Fibroblast of skin of left biceps (primary cell): ENCODE data around the gene PIAS4.
"Not testable (repeated sequence)": the region's sequence is repeated elsewhere in the genome, so short reads cannot be mapped to it uniquely, and the experiment has no call there.

Experiments
- DNase-seq, 2 experiments: peaks; one replicate each; pipeline ENCODE4 v3.0.0-alpha.2; 2013; ENCODE audit warnings: low read depth in 2 of 2

Gene PIAS4

DNA sequence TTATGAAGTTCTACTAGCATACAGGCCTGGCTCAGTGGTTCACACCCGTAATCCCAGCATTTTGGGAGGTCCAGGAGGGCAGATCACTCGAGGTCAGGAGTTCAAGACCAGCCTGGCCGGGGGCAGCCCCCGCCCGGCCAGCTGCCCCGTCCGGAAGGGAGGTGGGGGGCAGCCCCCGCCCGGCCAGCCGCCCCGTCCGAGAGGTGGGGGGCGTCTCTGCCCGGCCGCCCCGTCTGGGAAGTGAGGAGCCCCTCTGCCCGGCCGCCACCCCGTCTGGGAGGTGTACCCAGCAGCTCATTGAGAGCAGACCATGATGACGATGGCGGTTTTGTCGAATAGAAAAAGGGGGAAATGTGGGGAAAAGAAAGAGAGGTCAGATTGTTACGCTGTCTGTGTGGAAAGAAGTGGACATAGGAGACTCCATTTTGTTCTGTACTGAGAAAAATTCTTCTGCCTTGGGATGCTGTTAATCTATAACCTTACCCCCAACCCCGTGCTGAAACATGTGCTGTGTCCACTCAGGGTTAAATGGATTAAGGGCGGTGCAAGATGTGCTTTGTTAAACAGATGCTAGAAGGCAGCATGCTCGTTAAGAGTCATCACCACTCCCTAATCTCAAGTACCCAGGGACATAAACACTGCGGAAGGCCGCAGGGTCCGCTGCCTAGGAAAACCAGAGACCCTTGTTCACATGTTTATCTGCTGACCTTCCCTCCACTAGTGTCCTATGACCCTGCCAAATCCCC is 8.7 kb upstream of the PIAS4 start:
- DNase-seq, result not testable (repeated sequence)

DNA sequence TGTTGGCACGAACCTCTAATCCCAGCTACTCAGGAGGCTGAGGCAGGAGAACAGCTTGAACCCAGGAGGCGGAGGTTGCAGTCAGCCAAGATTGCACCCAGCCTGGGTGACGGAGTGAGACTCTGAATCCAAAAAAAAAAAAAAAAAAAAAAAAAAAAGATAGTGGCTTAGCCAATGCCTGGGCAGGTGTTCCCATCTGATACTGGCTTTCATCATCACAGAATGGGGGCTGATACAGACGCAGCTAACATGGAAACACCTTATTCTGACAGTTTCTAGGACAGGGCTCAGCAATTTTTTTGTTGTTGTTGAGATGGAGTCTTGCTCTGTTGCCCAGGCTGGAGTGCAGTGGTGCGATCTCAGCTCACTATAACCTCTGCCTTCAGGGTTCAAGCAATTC is 6.7 kb upstream of the PIAS4 start:
- not testable (repeated sequence) for DNase-seq

DNA sequence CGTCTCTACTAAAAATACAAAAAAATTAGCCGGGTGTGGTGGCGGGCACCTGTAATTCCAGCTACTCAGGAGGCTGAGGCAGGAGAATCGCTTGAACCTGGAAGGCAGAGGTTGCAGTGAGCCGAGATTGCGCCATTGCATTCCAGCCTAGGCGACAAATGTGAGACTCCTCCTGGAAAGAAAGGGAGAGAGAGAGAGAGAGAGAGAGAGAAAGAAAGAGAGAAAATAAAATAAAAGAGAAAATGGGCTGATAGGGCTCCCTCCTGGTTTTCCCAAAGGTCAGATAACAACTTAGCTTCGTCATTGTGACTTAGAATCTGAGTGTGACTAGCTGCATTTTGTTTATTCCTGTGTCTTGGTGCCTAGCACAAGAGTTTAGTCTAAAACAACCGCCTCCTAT is 2.1 kb upstream of the PIAS4 start:
- DNase-seq, result not testable (repeated sequence)

DNA sequence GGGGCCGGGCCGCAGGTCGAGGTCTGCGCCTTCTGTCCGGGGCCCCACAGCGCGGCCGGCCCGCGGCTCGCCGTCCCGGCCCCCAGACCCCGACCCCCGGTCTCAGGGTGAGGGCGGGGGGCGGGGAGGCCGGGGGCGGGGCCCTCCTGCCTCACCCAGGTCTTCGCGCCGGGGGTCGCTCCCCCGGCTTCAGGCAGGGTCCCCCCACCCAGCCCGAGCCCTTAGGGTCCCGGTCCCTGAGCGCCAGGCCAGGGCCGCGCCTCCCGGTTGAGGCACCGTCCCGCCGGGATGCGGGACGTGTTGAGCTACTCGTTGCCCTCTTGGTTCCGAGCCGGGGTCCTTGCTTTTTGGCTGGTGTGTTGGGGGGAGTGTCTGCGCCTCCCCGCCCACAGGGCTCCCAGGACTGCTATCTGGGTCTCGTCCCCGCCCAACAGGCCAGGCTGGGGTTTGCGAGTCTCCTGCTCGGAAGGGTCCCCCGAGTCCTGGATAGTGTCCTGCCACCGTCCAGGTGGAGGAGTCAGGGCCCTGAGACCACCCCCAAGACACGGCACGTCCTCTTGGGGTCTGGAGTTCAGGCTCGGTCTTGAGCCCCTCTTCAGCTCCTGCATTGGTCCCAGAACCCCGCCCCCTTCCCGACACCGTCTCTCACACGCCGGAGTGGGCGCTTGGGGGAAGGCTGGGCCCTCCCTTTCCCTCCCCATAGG is 452 bp downstream of the PIAS4 start:
- no peak for DNase-seq

- DNase-seq, result no peak
Measured at GRCh38 chr19:4009990-4010807, 2.7 kb downstream of the PIAS4 start.

DNA sequence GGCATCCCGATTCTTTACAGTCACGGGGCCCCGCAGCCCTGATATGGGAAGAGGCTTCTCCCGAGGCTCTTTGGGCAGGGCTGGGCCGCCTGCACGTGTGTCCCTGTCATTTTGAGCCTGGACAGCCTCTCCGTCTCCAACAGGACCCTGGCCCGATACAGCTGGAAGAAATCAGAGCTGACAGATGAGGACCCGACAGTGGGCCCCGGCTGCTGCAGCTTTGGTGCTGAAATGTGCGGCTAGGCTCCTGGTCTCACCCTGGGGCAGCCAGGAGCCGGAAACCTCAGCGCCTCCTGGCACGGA is 3.2 kb downstream of the PIAS4 start:
- no peak for DNase-seq

- DNase-seq, result not testable (repeated sequence)
Measured at GRCh38 chr19:4011430-4011829, 3.9 kb downstream of the PIAS4 start.

DNA sequence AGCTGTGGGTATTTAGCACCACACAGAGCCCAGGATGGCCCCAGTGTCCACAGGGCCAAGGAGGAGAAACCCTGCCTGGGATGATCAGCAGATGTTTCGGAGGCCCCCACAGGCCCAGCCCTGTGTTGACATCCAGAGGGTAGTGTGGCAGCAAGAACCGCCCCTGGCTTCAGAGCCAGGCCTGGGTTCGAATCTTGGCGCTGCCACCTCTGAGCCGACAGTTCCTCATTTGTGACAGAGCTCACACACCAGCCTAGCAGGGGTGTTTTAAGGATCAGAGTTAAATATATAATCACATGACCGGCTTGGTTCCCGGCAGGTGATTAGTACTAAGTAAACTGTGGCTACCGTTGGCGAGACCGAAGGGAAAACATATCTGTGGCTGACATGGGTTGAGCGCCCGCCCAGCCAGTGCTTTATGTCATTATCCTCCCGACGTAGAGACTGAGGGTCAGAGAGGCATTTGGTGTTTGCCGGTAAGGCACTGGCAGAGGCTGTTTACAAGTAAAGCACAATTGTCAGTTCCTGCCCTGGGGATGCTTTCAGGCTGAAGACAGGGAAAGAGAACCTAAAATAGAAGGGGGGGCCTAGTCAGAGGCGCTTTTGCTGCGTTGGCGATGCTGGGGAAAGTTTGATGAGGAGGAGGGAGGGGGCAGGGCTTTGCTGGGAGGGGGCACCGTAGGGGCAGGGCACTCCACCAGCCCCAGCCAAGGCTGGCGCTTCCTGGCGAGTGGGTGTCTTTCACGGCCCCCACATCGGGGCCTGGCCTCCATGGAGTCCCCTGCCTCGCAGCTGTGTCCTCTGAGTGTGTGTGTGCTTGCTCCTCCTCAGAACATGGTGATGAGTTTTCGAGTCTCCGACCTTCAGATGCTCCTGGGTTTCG is 4.8 kb downstream of the PIAS4 start:
- DNase-seq, result no peak

DNA sequence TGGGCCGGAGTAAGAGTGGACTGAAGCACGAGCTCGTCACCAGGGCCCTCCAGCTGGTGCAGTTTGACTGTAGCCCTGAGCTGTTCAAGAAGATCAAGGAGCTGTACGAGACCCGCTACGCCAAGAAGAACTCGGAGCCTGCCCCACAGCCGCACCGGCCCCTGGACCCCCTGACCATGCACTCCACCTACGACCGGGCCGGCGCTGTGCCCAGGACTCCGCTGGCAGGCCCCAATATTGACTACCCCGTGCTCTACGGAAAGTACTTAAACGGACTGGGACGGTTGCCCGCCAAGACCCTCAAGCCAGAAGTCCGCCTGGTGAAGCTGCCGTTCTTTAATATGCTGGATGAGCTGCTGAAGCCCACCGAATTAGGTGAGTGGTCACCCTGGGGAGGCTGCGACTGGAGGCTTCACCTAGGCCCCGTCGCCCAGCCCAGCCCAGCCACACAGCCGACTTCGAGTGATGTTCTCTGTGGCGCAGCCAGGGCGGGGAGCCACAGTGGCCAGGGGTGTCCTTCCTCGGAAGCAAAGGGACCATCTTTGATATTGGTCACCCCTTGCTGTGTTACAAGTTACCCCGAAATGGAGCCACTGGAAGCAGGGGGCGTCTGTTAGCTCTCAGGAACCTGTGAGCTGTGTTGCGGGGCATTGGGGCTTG is 5.6 kb downstream of the PIAS4 start:
- DNase-seq, result no peak

GRCh38 chr19:4013886-4014540 is 6.5 kb downstream of the PIAS4 start:
- DNase-seq, result no peak

DNA sequence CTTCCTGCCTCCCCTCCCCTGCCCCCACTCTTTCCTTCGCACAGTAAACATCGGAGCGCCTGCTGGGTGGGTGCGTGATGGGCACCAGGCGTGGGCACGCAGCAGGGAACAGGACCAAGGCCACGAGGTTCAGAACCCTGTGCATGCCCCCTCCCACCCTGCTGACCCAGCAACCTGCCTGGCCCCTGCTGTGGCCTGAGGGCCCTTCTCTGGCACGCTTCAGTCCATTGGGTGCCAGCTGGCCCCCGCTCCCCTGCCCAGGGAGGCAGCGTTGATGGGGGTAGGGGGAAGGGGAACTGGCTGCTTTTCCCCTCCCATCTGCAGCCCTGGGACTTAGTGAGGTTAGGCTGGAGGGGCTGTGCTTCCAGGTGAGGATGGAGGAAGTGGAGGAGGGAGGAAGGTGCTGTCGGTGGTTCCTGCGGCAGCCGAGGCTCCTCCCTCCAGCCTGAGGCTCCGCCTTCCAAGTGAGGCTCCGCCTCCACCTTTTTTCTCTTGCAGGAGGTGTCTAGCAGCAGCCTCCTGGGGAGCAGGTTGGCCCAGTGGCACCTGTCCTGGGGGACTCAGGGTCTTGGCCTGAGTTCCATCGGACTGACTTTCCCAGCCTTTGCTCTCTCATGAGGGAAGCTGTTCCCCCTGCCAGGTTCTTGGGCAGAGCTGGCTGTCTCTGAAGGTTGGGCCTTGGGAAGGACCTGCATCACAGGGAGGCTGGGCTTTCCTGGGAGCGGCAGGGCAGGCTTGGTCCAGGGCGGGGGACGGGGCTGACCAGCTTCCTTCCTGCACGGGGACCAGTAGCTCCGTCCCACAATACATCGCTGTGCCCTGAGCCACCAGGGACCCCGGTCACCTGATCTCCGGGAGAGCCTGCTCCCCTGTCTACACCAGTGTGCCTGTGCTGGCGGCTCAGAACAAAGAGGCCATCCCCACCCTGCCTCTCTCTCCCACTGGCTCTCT is 7.3 kb downstream of the PIAS4 start:
- DNase-seq, result no peak

- no peak for DNase-seq
Measured at GRCh38 chr19:4015705-4016402, 8.3 kb downstream of the PIAS4 start.

- no peak for DNase-seq
Measured at GRCh38 chr19:4016486-4016885, 8.9 kb downstream of the PIAS4 start.

DNA sequence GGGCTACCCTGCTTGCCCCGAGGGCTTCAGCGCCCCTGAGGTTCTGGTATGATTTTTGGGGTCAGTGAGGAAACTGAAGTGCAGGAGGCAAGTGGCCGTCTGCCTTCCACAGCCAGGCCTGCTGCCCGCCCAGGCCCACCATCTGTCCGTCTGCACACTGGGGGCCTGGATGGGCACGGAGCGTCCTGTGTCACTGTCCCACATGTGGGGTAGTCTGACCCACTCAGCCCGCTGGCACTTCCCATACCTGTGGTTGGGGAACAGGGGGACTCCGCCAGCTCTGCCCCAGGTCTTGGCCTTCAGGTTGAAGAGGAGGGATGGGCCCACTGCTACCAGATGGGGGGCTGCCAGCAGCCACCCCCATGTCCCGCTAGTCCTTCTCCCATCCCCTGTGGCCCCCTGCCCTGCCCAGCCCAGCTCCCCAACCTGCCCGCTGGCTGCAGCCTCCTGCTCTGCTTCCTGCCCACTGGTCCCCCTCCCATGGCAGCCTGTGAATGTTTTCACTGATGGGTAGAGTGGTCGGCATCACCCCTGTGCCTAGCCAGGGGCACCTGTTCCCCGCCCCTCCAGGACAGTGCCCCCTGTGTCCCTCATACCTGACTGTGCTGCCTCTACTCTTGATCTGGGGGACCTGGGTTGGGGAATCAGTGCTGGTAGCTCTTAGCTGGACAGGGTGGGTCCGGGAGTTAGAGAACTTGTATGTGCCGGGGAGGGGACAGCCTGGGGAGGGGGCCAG is 9.5 kb downstream of the PIAS4 start:
- no peak for DNase-seq

- no peak for DNase-seq
Measured at GRCh38 chr19:4018140-4018613, 10.6 kb downstream of the PIAS4 start.

- no peak for DNase-seq
Measured at GRCh38 chr19:4018775-4019504, 11.4 kb downstream of the PIAS4 start.

DNA sequence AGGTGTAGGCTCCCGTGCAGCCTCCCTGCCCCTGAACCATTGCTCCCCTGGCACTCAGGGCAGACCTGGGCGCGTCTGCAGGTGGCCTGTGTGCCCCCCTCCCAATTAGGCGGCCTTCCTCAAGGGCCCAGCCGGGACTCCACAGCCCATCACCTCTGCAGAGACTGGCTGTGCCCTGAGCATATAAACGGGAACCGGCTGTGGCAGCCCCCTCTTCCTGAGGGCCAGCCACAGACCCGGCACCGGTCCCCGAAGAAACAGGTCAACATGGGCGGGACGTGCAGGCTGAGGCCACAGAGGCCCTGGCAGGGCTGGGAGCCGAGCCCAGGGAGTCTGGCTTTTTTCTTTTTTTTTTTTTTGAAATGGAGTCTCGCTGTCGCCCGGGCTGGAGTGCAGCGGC is 12.0 kb downstream of the PIAS4 start:
- DNase-seq, result no peak
